Smooth muscle cell (in vitro differentiated cells): ENCODE data around the gene TMLHE. TPM values are rescaled to one million over a fixed set of nuclear protein-coding genes. Genes with fewer than 3 reads are reported as not detected.

ENCODE experiments used
- DNase-seq: peaks from one replicate; lab custom pipeline; 2025; ENCODE audit not compliant: unreplicated experiment; lab: John Stamatoyannopoulos, UW
- H2AFZ ChIP-seq: fragments of 200-600 bp; sonication (generic); 2 replicates; pipeline ENCODE4 v1.6.0; 2016; ENCODE audit warnings: antibody characterized with exemption, low read depth, mild to moderate bottlenecking
- H3F3A ChIP-seq: fragments of 200-600 bp; sonication (generic); 2 replicates; pipeline ENCODE4 v1.6.0; 2017; ENCODE audit warnings: antibody characterized with exemption, low read depth
- H3K27ac ChIP-seq: fragments of 200-600 bp; sonication (generic); 2 replicates; pipeline ENCODE4 v1.5.1; 2016; ENCODE audit warnings: low read depth, mild to moderate bottlenecking
- H3K27me3 ChIP-seq: fragments of 200-600 bp; sonication (generic); 2 replicates; pipeline ENCODE4 v1.6.1; 2016; ENCODE audit warnings: low read depth, mild to moderate bottlenecking
- H3K36me3 ChIP-seq: fragments of 200-600 bp; sonication (generic); 2 replicates; pipeline ENCODE4 v1.5.1; 2016; ENCODE audit warnings: low read depth
- H3K4me1 ChIP-seq: fragments of 200-600 bp; sonication (generic); 2 replicates; pipeline ENCODE4 v1.5.1; 2016; ENCODE audit warnings: low read depth
- H3K4me2 ChIP-seq: fragments of 200-600 bp; sonication (generic); 2 replicates; pipeline ENCODE4 v1.6.0; 2016; ENCODE audit warnings: mild to moderate bottlenecking
- H3K4me3 ChIP-seq: fragments of 200-600 bp; sonication (generic); 2 replicates; pipeline ENCODE4 v1.5.1; 2016; ENCODE audit warnings: mild to moderate bottlenecking
- H3K79me2 ChIP-seq: fragments of 200-600 bp; sonication (generic); 2 replicates; pipeline ENCODE4 v1.6.0; 2016; ENCODE audit warnings: low read depth, mild to moderate bottlenecking
- H3K9ac ChIP-seq: fragments of 200-600 bp; sonication (generic); 2 replicates; pipeline ENCODE4 v1.6.0; 2016; ENCODE audit warnings: low read depth
- H3K9me3 ChIP-seq: fragments of 200-600 bp; sonication (generic); replicated peaks from 2 replicates; pipeline ENCODE4 v1.5.1; 2016; ENCODE audit warnings: low read depth
- H4K20me1 ChIP-seq: fragments of 200-600 bp; sonication (generic); 2 replicates; pipeline ENCODE4 v1.6.0; 2016; ENCODE audit warnings: low read depth
- CTCF ChIP-seq: fragments of 200-600 bp; sonication (generic); IDR thresholded peaks from 2 replicates; pipeline ENCODE4 v1.5.1; 2017; ENCODE audit warnings: borderline replicate concordance, mild to moderate bottlenecking, antibody characterized with exemption; ENCODE audit not compliant: insufficient read depth, poor library complexity, severe bottlenecking
- microRNA-seq: library from miRNA; unstranded; fragments of <30 nt; microRNA quantifications from one replicate; pipeline ENCODE4, GENCODE V29; 2016; ENCODE audit warnings: borderline number of aligned reads
- polyA plus RNA-seq: library from polyadenylated mRNA; unstranded; fragments of >200 nt; fragmentation: Nextera tagmentation; extraction: Ambion mirVana; gene quantifications from 2 replicates; pipeline ENCODE4 v1.2.1, GENCODE V29; 2016
- small RNA-seq: library from RNA; depleted of rRNA; stranded (forward); fragments of <200 nt; gene quantifications from one replicate; pipeline ENCODE3, GENCODE V24; 2014
- total RNA-seq: library from RNA; depleted of rRNA; stranded (reverse); fragments of >200 nt; gene quantifications from 2 replicates; pipeline ENCODE4 v1.2.3, GENCODE V29; 2014

TMLHE gene
- total and polyA plus RNA-seq, 2 experiments from 2014 or later = 15.9 to 22.0 TPM

GRCh38 chrX:155441097-155441496 is 171.7 kb downstream of the TMLHE start:
- Histone ChIP-seq H4K20me1 (no peaks in the 10 kb centered on the region), H3F3A (no peaks in the 10 kb centered on the region), H3K9me3 (peaks cover 4% of the 10 kb centered on the region), H3K27me3 (no peaks in the 10 kb centered on the region), H3K4me3 (no peak overlapping the region), H3K36me3 (no peaks in the 10 kb centered on the region), H3K27ac (no peak overlapping the region), H3K4me1 (no peaks in the 10 kb centered on the region), H3K9ac (no peak overlapping the region), H3K79me2 (no peaks in the 10 kb centered on the region), H3K4me2 (no peak overlapping the region), H2AFZ (no peak overlapping the region)
- DNase-seq = no peak
- TF ChIP-seq CTCF = no peak

Small RNA genes within 50 kb of the gene (microRNA-seq; reads per million reads assigned to microRNA genes)
- gene MIR1184-3 = not detected

Small RNA genes within 50 kb of the gene (small RNA-seq; reads per million reads assigned to genes)
- gene MIR1184-3 = not detected

Other genes with a start within 250 kb of the TMLHE start
- gene F8A2, start 230.9 kb downstream of the TMLHE start, total RNA-seq = not detected in 2 replicates
- not detected in 2 replicates for gene F8A2, start 230.9 kb downstream of the TMLHE start, polyA plus RNA-seq
- gene F8A3, start 154.3 kb downstream of the TMLHE start, total RNA-seq = 7.8 and 9.3 TPM in 2 replicates
- 11.3 and 11.4 TPM in 2 replicates for gene F8A3, start 154.3 kb downstream of the TMLHE start, polyA plus RNA-seq
- gene SPRY3, start 366 bp downstream of the TMLHE start, total RNA-seq = 0.94 and 1.7 TPM in 2 replicates
- 0.21 and 0.75 TPM in 2 replicates for gene SPRY3, start 366 bp downstream of the TMLHE start, polyA plus RNA-seq